HG03139 (cell line): Measurements from ENCODE around the gene DERA.
"Not testable (repeated sequence)": the region's sequence is repeated elsewhere in the genome, so short reads cannot be mapped to it uniquely, and the experiment has no call there.

ENCODE experiments used
- ATAC-seq: cut with Tn5 transposase; IDR thresholded peaks from one replicate; pipeline ENCODE4 v1.9.1; 2021; ENCODE audit not compliant: unreplicated experiment

DERA gene

DNA sequence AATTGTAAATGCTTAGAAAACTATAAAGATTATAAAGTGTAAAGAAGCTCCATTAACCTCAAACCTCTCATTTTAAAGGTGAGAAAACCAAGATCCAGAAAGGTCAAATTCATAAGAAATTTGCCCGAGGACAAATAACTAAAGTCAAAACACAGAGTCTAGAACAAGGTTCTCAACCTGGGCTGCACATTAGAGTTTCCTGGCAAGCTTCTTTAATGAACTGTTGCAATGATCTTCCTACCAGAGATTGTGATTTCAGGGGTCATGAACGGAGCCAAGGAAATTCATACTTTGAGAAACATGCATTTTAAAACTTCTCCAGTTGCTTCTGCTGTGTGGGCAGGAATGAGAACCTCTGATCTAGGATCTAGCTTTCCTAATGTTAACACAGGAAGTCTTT lies 86.8 kb downstream of the DERA start:
- ATAC-seq: no peak

- no peak for ATAC-seq
These were observed 91.7 kb downstream of the DERA start for GRCh38 chr12:16002880-16003279.

DNA sequence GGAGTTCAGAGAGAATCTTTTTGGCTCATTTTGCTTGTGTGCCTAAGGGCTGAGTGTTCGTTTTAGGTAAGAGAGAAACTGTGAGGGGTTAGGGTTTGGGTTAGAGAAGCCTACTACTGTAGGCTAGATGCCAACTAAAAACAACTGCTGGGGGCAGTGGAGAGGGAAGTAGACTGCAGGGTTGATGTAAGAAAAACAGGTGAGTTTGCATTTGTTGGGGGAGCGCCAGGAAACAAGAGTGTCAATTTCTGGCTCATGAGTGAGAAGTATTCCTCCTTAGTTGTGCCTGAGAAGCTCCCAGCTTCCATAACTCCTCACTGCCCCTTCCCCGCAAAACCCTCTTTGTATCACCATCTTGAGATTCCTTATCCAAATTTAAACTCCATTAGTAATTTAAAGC lies 92.3 kb downstream of the DERA start:
- ATAC-seq: no peak

GRCh38 chr12:16006752-16007151 lies 95.6 kb downstream of the DERA start:
- ATAC-seq: no peak

DNA sequence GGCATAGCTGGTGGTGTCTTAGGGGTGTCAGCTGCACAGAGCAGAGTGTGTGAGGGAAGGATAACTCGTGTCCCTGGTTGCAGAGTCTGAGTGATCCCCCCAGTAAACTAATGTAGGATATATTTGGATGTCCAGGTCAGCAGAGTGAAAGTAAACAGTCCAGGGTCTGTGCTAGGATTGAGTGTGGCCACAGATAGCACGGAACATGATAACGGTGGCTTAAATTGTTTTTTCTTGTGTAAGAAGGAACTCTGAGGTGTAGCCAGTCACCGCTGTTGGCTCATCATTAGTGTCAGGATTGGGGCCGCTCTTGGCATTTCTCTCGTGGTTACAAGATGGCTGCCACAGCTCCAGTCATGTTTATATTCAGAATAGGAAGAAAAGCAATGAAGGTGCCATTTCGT lies 97.3 kb downstream of the DERA start:
- no peak for ATAC-seq

DNA sequence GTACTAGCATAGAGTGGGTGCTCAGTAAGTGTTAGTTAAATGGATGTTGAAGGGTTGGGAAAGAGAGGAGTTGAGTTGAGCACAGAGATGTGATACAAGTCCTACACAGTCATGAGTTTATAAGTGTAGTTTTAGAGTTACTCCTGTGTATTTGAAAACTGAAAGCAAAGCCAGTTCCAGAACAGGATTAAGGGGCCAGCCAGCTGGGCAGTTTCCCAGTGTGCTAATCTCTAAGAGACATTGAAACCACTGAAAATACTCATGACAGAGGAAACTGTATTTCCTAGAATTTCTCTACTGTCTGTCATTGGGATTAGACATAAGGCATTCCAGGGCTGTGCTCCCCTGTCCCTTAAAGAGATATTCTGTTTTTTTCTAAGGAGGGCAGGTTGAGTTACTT lies 101.0 kb downstream of the DERA start:
- no peak for ATAC-seq

GRCh38 chr12:16013722-16014121 lies 102.6 kb downstream of the DERA start:
- ATAC-seq: not testable (repeated sequence)

DNA sequence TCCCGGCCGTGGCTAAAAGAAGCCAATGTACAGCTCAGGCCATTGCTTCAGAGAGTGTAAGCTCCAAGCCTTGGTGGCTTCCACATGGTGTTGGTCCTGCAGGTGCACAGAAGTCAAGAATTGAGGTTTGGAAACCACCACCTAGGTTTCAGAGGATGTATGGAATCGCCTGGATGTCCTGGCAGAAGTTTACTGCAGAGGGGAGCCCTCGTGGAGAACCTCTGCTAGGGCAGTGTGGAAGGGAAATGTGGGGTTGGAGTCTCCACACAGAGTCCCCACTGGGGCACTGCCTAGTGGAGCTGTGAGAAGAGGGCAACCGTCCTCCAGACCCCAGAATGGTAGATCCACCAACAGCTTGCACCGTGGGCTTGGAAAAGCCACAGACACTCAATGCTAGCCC lies 103.3 kb downstream of the DERA start:
- not testable (repeated sequence) for ATAC-seq

GRCh38 chr12:16016748-16017147 lies 105.6 kb downstream of the DERA start:
- no peak for ATAC-seq

- ATAC-seq: no peak
These were observed 107.2 kb downstream of the DERA start for GRCh38 chr12:16018306-16018705.

- ATAC-seq: no peak
These were observed 108.0 kb downstream of the DERA start for GRCh38 chr12:16019136-16019535.

DNA sequence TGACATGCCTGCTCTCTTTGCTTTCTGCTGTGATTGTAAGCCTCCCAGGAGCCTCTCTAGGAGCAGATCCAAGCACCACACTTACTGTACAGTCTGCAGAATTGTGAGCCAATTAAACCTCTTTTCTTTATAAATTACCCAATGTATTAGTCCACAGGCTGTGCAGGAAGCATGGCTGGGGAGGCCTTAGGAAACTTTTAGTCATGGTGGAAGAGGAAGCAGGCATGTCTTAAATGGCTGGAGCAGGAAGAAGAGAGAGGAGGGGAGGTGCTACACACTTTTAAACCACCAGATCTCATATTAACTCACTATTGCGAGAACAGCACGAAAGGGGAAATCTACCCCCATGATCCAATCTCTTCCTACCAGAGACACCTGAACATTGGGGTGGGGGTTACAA lies 108.9 kb downstream of the DERA start:
- ATAC-seq: no peak

DNA sequence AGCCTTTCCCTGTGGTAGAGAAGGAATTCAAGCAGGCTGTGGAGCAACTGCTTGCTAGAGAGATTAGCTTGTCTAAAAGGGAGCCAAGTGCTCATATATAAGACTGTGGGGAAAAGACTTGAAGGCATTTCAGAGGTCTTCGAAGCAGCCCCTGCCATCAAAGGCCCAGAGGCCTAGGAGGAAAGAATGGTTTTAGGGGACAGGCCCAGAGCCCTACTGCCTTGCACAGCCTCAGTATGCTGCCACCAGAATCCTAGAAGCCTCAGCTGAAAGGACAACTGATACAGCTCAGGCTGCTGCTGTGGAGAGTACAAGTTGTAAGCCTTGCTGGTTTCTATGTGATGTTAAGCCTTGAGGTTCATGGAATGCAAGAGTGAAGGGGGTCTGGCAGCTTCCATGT lies 109.9 kb downstream of the DERA start:
- no peak for ATAC-seq

DNA sequence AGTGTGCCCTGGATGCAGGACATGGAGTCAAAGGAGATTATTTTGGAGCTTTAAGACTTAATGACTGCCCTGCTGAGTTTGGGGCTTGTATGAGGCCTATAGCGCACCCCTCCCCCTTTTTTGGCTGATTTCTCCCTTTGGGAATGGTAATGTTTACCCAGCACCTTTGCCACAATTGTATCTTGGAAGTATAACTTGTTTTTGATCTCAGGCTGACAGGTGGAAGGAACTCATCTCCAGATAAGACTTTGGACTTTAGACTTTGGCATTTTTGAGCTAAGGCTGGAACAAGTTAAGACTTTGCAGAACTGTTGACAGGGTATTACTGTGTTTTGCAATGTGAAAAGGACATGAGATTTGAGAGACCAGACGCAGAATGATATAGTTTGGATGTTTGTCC lies 110.5 kb downstream of the DERA start:
- ATAC-seq: no peak

DNA sequence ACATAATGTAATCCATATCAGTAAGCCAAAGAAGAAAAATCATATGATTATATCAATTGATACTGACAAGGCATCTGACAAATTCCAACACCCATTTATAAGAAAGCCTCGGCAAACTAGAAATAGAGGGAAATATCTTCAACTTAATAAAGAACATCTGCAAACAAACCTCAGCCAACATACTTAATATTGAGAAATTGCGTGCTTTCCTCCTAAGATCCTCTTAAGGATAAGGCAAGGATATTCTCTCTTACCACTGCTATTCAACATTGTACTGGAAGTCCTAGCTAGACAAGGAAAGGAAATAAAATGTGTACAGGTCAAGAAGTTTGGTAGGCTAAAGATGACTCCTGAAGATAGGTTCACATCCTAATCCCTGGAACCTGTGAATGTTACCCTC lies 115.9 kb downstream of the DERA start:
- no peak for ATAC-seq

DNA sequence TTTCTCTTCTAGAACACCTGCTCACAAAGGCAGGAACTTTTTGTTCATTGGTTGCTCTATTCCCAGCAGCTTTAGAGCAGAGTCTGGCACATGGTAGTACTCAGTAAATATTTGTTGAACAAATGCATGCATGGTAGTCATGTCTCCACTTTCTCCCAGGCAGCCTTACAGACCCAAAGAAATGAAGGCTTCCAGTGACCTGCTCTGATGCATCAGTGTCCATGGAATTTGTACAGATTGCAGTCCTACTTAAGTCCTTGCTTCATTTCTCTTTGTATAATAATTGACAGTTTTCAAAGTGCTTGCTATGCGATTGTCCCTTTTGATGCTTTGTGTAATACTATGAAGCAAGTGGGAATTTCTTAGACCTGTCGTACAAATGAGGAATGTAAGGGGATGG lies 119.6 kb downstream of the DERA start:
- no peak for ATAC-seq

- no peak for ATAC-seq
These were observed 123.1 kb downstream of the DERA start for GRCh38 chr12:16034136-16034817.

DNA sequence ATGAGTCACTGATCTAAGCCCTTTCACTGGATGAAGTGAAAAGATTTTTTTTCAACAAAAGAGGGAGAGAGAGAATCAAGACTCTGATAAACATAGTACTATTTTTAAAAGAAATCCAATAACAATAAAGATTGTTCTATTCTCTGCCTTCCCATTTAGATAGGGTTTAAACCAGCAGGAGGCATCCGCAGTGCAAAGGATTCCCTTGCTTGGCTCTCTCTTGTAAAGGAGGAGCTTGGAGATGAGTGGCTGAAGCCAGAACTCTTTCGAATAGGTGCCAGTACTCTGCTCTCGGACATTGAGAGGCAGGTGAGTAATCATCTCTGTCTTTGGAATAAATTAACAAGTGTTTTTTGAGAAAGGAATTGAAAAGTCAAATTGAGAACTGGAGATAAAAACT lies 124.9 kb downstream of the DERA start:
- ATAC-seq: no peak

DNA sequence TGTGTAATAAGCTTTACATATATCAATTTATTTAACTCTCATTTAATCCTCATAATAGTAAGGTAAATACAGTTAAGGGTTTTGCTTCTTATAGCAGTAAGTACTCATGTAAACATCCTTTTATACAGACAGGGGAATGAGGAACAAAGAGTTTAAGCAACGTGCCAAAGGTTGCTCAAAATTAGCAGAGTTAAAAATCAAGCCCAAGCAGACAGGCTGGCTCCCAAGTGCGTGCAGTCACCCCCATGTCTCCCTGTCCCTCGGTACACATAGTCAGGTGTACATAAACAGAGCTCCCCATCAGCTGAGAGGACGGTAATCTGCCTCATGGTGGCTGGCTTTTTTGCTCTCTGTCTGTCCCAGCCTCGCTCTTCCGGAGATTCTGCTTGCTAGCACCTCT lies 126.4 kb downstream of the DERA start:
- no peak for ATAC-seq

DNA sequence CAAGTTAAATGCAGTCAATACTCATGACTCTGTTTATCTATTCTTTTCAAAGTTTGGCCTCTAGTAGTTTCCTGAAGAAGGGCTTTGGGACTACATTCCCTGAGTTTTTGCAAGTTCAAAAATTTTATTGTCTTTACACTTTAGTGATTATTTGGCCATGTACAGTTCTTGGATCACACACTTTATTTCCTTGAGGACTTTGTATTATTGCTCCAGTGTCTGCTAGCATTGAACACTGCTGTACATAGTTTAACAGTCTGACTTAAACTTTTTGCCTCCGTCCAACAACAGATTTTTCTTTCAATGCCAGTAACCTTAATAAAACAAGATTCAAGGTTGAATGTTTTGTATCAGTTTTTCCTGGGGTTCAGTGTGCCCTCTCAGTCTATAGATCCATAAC lies 132.3 kb downstream of the DERA start:
- no peak for ATAC-seq

GRCh38 chr12:16046266-16046665 lies 135.1 kb downstream of the DERA start:
- ATAC-seq: no peak

GRCh38 chr12:16048511-16048910 lies 137.4 kb downstream of the DERA start:
- no peak for ATAC-seq

- no peak for ATAC-seq
These were observed 145.8 kb downstream of the DERA start for GRCh38 chr12:16056910-16057309.
